GM10847 (cell line): ENCODE data around the gene RSPH4A.

Experiments
- POLR2A ChIP-seq: IDR thresholded peaks from 2 replicates; pipeline ENCODE4 v1.6.1; 2011; ENCODE audit not compliant: insufficient read length; ENCODE audit errors: extremely low read depth

The RSPH4A gene

DNA sequence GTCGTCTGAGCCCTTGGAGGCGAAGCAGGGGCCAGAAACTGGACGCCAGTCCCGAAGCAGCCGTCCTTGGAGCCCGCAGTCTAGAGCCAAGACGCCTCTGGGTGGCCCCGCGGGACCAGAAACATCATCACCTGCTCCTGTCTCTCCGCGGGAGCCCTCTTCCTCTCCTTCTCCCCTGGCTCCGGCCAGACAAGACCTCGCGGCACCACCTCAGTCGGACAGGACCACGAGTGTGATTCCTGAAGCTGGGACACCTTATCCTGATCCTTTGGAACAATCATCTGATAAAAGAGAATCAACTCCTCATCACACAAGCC, 416 bp downstream of the RSPH4A start:
- no peak for TF ChIP-seq POLR2A

DNA sequence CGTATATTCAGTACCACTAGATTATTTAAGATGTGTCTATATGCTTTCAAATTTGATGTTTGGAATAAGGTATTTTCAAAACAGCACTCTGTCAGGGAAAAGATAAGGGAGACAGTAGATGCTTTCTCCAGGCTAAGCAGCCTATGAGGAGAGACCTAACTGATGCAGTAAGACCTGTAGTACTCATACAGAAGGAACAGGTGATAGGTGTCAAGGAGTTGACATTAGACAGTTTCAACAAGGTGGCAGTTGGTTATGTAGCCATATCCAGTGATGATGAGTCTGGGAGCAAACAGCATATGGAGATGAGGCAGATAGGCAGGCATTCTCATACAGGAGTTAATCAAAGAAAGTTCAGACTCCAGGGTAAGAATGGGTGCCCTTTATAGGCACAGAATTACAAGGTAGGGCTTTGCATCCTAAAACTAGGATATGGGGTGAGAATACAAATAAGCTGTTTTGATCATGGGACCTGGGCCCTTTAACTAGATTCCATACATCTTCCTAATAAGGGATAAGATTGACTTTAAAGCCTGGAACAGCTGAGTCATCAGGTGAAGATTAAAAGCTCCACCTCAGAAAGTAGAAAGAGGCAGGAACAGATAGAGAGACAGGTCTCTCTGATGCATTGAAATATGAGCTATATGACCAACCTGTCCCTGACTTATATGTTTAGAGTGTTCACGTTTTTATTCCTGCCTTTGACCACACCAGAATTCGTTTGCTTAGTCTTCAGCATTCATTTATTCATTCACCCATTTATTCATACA, 7.9 kb downstream of the RSPH4A start:
- no peak for TF ChIP-seq POLR2A

DNA sequence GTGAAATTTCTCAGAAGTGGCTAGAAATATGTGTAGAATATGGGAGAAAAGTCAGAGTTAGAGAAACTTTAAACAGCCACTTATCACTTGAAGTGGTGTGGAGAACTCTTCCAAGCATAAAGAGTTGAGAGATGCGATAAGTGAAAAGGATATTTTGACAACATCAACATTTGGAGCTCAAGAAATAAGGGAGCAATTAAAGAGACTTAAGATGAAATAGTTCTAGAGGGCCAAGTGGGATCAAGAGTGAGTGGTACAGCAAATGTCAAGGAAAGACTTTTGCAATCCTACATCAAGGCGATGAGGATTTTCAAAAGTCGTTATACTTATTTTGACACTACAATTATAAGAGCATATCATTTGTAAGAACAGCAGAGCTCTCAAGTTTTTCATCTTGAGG, 9.6 kb downstream of the RSPH4A start:
- no peak for TF ChIP-seq POLR2A

DNA sequence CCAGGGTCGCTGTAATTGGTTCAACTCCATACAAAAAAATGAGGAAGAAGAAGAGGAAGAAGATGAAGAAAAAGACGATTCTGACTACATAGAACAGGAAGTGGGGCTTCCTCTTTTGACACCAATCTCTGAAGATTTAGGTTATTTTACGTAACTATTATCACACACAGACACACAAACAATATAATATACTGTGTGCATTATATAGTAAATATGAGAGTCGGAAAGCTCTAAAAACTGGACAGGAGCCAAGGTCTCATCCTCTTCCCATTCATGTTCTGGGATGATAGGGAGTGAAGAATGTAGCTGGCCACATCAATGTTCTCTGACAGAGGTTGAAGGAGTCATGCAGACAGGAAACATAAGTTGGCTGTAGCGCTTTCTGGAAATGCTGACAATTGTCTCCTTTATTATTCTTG, 13.3 kb downstream of the RSPH4A start:
- TF ChIP-seq POLR2A, result no peak

DNA sequence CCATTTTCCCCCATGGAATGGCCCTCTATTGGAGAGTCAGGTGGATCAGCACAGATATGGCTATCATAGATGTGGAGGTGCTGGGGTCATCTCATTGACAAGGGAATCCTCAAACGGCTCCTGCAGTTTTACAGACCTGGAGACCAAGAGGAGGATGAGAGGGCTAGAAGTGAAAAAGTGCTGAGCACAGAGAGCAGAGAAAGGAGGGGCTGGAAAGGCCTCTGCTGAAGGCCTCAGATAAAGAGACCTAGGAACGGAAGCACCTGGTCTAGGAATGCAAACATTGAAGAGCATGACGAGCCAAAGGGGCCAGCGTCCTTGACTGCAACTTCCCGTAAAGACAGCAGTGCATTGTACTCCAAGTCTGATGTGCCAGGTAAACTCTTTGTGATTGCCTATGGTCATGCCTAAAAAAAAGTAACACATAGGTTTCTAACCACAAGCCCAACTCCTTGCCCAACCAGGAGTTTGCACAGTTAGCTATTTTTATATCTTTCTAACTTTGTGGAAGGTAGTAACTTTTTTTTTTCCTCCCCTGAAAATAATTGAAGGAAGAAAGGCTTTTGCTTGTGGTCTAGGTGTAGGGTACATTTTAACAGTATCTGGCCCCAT, 15.2 kb downstream of the RSPH4A start:
- no peak for TF ChIP-seq POLR2A

DNA sequence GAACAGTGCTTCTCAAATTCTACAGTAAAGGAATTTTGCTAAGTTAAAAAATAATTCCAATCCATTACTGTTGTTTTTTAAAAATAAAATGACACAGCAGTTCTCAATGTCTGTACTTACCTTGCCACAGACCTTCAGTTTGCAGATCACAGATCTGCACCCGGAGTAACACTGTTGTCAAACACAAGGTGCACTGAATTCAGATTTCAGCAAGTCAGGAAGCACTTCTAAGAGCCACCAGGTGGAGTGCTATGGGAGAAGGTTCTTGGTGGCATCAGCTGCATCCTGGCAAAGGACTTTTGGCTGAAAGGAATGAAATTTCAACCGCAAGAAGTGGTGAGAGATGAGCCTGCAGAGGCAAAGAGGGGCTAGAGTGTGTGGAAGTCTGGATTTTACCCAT, 17.4 kb downstream of the RSPH4A start:
- TF ChIP-seq POLR2A, result no peak

DNA sequence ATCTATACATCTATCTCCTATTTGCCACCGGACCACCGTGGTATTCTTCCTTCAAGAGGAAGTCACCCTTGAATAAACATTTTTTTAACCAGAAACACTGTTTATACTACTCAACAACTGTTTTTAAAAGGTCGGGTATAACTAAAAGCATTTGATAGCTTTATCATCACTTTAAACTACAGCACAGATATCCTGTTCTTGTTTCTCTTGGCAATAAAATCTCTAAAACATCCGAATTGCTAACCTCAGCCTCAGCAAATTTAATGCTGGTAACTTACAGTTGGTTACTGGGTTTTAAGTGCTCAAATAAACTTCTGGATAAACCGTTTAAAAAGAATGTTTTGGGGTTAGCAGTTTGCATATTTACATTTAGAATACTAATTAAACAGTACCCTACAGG, 31.9 kb downstream of the RSPH4A start:
- no peak for TF ChIP-seq POLR2A

DNA sequence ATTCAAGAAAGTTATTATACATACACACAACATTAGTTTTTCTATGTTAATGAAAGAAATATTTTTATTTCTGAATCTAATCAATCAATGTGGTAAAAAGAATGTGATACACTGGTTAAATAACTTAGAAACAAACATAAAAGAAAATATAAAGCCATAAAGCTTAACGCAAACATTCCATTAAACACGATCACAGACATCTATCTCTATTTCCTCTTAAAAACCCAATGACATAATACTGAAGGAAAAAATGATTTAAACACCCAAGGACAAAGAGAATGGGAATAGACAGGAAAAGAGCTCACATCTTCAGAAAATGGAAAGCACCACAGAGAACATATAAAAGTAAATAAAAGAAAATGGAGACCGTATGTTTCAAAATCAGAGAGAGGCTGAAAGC, 32.9 kb downstream of the RSPH4A start:
- TF ChIP-seq POLR2A, result no peak

DNA sequence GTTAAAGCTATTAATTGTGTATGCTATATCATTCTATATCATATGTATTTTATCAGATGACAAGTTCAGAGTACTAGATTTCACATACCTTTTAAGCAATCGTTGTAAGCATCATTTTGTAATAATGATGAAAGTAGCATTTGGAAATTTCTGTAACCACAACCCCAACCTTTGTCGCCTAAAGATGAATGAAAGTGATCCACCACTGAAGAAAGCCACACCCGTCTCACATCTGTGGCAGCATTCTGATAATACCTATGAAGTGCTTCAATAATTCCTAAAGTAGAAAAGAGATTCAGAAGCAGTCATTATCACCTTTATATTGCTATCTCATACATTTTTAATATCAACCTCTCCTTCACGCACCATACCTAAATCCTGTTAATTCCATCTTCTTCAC, 35.6 kb downstream of the RSPH4A start:
- no peak for TF ChIP-seq POLR2A

DNA sequence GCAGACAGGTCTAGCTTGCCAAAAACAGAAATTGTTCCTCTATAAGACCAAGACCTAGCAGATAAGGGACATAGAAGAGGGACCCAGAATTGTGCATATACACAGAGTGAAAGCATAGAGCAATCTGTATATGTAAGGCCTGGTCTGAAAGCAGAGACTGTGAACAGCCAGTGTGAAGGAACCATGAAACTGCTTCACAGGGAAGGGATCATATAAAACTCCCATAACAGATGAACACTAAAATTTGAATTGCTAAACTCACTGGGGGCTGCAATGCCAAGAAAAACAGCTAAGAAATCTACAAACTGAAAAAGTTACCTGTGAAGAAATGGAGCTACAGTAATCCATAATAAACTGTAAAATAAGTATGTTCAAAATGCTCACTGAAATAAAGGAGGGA, 45.3 kb downstream of the RSPH4A start:
- TF ChIP-seq POLR2A, result no peak

DNA sequence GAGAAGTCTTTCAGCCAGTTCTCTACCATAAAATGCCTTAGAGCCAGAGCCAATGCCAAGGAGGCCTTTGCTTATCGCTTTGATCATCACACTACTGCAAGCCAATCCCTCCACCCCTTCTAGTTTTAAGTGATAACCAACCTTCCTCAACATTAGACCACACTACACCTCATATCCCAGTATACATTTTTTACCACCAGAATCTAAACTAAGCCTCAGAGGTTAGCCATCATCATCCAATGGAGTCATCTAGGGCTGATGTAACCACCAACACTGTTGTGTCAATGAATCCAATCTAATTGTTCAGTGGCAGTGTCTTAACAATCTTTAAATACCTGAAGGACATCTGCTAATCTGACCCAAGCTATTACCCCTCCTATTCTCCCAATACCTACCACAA, 45.9 kb downstream of the RSPH4A start:
- TF ChIP-seq POLR2A, result no peak

DNA sequence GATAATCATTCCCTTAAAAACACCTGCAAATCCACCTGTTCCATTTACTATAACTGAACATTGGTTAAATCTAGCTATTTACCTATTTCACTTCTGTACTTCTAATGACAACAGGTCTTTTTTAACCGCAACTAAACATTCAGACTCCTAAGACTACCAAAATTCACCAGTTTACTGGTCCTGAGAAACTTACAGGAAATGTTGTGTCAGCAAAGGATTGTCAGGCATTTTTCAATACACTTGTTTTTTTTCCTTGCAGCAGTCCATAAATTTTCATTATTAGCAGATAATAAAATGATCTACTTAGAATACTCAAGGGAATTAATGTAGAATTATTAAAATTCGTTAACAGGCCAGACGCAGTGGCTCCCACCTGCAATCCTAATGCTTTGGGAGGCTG, 47.0 kb downstream of the RSPH4A start:
- no peak for TF ChIP-seq POLR2A

DNA sequence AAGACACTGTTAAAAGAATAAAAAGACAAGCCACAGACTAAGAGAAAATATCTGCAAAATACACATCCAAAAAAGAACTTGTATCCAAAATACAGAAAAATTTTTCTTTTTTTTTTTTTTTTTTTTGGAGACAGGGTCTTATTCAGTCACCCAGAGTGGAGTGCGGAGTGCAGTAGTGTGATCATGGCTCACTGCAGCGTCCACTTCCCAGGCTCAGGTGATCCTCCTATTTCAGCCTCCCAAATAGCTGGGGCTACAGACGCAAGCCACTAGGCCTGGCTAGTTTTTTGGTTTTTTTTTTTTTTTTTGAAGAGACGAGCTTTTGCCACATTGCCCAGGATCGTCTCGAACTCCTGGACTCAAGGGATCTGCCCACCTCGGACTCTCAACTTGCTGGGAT, 49.2 kb downstream of the RSPH4A start:
- no peak for TF ChIP-seq POLR2A

DNA sequence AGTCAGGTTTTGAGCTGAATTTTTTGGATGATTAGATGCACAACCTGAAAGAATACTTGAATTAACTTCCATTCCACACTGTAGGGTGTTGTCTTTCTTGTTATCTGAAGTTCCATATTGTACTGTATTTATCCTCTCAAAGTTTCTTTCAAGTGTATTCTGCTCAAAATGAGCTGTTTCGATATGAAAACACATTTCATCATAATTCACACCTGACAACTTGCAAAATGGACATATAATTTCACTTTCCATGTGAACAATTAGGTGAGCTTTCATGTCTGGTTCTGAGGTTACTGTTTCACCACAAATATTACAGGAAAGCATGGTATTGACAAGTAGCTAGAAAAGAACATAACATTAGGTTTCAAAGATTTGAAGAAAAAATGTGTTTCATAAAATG, 50.6 kb downstream of the RSPH4A start:
- no peak for TF ChIP-seq POLR2A

DNA sequence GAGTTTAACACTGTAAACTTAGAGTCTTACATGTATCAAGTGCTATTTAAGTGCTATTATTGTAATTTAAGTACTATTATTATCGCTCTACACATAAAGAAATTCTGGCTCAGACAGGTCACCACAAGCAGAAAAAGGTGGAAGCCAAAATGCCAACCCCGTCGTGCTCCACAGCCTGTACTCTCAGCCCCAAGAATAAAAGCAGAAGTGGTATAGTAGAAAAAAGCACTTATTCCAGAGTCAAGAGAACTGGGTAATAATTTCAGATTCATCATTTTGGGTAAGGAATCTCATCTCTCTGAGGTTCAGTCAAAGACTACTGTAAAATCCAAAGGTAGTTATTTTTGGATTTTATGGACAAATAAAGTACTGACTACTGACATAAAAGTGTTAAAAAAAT, 51.3 kb downstream of the RSPH4A start:
- no peak for TF ChIP-seq POLR2A

DNA sequence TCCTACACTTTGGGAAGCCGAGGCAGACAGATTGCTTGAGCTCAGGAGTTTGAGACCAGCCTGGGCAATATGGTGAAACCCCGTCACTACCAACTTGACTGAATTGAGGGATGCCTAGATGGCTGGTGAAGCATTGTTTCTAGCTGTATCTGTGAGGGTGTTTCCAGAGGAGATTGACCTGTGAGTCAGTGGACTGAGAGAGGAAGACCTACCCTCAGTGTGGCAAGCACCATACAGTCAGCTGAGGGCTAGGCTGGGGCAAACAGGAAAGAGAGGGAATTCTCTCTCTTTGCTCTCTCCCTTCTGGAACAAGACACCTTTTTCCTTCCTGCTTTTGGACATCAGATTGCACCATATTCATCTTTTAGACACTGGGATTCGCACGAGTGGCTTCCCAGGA, 56.0 kb downstream of the RSPH4A start:
- no peak for TF ChIP-seq POLR2A

DNA sequence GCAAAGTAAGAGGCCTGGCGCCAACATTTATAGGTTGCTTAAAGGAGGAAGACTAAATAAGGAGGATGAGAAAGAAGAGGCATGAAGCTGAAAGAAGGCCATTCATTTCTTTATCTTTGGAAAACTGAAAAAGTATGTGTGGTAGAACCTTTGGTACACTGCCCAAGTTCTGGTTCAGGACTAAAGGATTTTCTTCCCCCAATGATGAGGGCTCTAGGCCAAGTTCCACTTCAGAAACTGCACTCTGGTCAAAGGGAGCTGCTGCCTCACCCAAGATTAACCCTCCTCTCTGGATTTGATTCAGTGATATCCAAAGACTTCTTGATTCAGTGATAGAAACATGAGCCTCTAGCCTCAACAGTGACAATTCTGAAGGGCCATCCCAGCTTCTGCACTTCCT, 59.7 kb downstream of the RSPH4A start:
- no peak for TF ChIP-seq POLR2A
